ENCODE measurements around the gene TTC21A. TPM values are rescaled to one million over a fixed set of nuclear protein-coding genes. Genes with fewer than 3 reads are reported as not detected.

Gene TTC21A
- polyA plus RNA-seq, 1 donor (not counting 4 experiments of a cell fraction or from before 2014, with no cell fraction given), result 1.3 TPM

GRCh38 chr3:39124876-39125840 is 17.7 kb downstream of the TTC21A start:
- TF ChIP-seq, protein P1, sequence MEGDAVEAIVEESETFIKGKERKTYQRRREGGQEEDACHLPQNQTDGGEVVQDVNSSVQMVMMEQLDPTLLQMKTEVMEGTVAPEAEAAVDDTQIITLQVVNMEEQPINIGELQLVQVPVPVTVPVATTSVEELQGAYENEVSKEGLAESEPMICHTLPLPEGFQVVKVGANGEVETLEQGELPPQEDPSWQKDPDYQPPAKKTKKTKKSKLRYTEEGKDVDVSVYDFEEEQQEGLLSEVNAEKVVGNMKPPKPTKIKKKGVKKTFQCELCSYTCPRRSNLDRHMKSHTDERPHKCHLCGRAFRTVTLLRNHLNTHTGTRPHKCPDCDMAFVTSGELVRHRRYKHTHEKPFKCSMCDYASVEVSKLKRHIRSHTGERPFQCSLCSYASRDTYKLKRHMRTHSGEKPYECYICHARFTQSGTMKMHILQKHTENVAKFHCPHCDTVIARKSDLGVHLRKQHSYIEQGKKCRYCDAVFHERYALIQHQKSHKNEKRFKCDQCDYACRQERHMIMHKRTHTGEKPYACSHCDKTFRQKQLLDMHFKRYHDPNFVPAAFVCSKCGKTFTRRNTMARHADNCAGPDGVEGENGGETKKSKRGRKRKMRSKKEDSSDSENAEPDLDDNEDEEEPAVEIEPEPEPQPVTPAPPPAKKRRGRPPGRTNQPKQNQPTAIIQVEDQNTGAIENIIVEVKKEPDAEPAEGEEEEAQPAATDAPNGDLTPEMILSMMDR (optimal IDR thresholded peaks at IDR 0.05 in 1 of 3, IDR thresholded peaks at IDR 0.05 in 1 of 3, conservative IDR thresholded peaks at IDR 0.05 in 1 of 3; ENCODE audit: extremely low read depth in 1 of 3, insufficient read depth in 2 of 3, low read length in 3 of 3), result peak; percentile 36 to 67 (median 44)
- TF ChIP-seq EZH2 (IDR thresholded peaks at IDR 0.05; ENCODE audit: low read length), result no peak
- Histone ChIP-seq H3K4me2 (ENCODE audit: control insufficient read depth, extremely low read depth, insufficient read depth, low read depth, low read length) (peak overlapping the region; percentile 48), H3K4me1 (ENCODE audit: control insufficient read depth, extremely low read depth, insufficient read depth, low read length) (peaks cover 16% of the 10 kb centered on the region), H2AFZ (ENCODE audit: control insufficient read depth, low read length) (no peak overlapping the region), H3K4me3 (ENCODE audit: control insufficient read depth in 2 of 3, extremely low read depth in 1 of 3, insufficient read depth in 2 of 3, low read depth in 1 of 3, low read length in 3 of 3) (no peak overlapping the region), H3K27ac (ENCODE audit: control insufficient read depth, insufficient read depth, low read length) (no peak overlapping the region), H3K9me3 (ENCODE audit: control insufficient read depth, low read depth, low read length) (no peaks in the 10 kb centered on the region), H4K20me1 (ENCODE audit: control insufficient read depth, extremely low read depth, insufficient read depth, low read length) (no peaks in the 10 kb centered on the region), H3K9ac (ENCODE audit: control insufficient read depth, extremely low read depth, insufficient read depth, low read length) (no peak overlapping the region), H3K27me3 (ENCODE audit: control insufficient read depth, extremely low read depth, insufficient read depth, low read length) (no peaks in the 10 kb centered on the region), H3K36me3 (ENCODE audit: control insufficient read depth in 2 of 2, extremely low read depth in 1 of 2, insufficient read depth in 2 of 2, low read length in 2 of 2) (no peaks in the 10 kb centered on the region), H3K9me1 (ENCODE audit: control insufficient read depth, extremely low read depth, insufficient read depth, low read length) (no peaks in the 10 kb centered on the region), H3K79me2 (ENCODE audit: control insufficient read depth, insufficient read depth, low read length) (no peaks in the 10 kb centered on the region)
- DNase-seq (ENCODE audit: low read depth, low spot score), result no peak
- dilution Hi-C loops (cut with MboI; ENCODE audit: extremely low pct_ligation_motif_present, low sequenced_read_pairs), result no loop called here
- no peak for FAIRE-seq

- FAIRE-seq, result no peak
- dilution Hi-C loops (cut with MboI; ENCODE audit: extremely low pct_ligation_motif_present, low sequenced_read_pairs), result no loop called here
Observed at GRCh38 chr3:39125841-39126500, 18.5 kb downstream of the TTC21A start.

More at GRCh38 chr3:39125841-39126500, 18.5 kb downstream of the TTC21A start:
- H3K9ac ChIP-seq (ENCODE audit: control insufficient read depth, extremely low read depth, insufficient read depth, low read length), result no peak overlapping the region
- no peaks in the 10 kb centered on the region for H3K9me1 ChIP-seq (ENCODE audit: control insufficient read depth, extremely low read depth, insufficient read depth, low read length)
- no peak for DNase-seq (ENCODE audit: low read depth, low spot score)
- H4K20me1 ChIP-seq (ENCODE audit: control insufficient read depth, extremely low read depth, insufficient read depth, low read length), result no peaks in the 10 kb centered on the region
- H3K79me2 ChIP-seq (ENCODE audit: control insufficient read depth, insufficient read depth, low read length), result no peaks in the 10 kb centered on the region
- peak overlapping the region; percentile 48 for H3K4me2 ChIP-seq (ENCODE audit: control insufficient read depth, extremely low read depth, insufficient read depth, low read depth, low read length)
- no peaks in the 10 kb centered on the region for H3K36me3 ChIP-seq (ENCODE audit: control insufficient read depth in 2 of 2, extremely low read depth in 1 of 2, insufficient read depth in 2 of 2, low read length in 2 of 2)
- TF ChIP-seq, protein P1 (optimal IDR thresholded peaks at IDR 0.05 in 1 of 3, IDR thresholded peaks at IDR 0.05 in 1 of 3, conservative IDR thresholded peaks at IDR 0.05 in 1 of 3; ENCODE audit: extremely low read depth in 1 of 3, insufficient read depth in 2 of 3, low read length in 3 of 3), result no peak
- TF ChIP-seq EZH2 (IDR thresholded peaks at IDR 0.05; ENCODE audit: low read length), result no peak
- H3K4me3 ChIP-seq (ENCODE audit: control insufficient read depth in 2 of 3, extremely low read depth in 1 of 3, insufficient read depth in 2 of 3, low read depth in 1 of 3, low read length in 3 of 3), result no peak overlapping the region
- H3K27ac ChIP-seq (ENCODE audit: control insufficient read depth, insufficient read depth, low read length), result no peak overlapping the region
- H3K9me3 ChIP-seq (ENCODE audit: control insufficient read depth, low read depth, low read length), result no peaks in the 10 kb centered on the region
- H3K27me3 ChIP-seq (ENCODE audit: control insufficient read depth, extremely low read depth, insufficient read depth, low read length), result no peaks in the 10 kb centered on the region
- peaks cover 16% of the 10 kb centered on the region for H3K4me1 ChIP-seq (ENCODE audit: control insufficient read depth, extremely low read depth, insufficient read depth, low read length)
- H2AFZ ChIP-seq (ENCODE audit: control insufficient read depth, low read length), result no peak overlapping the region
